CD14-positive monocyte (primary cell): ENCODE measurements around the gene RAPGEF5. TPM values are rescaled to one million over a fixed set of nuclear protein-coding genes. Genes with fewer than 3 reads are reported as not detected.

Source experiments
- DNase-seq, 3 donors: peaks; one replicate each; pipeline ENCODE4 v3.0.0-alpha.2; 2011 to 2022
- H2AFZ ChIP-seq: 2 replicates; pipeline ENCODE4 v1.6.0; 2012; ENCODE audit warnings: mild to moderate bottlenecking, low read depth, low read length, inconsistent platforms; ENCODE audit not compliant: insufficient read depth, poor library complexity, severe bottlenecking
- H3K27ac ChIP-seq, 2 donors: 1 replicate in 1 of 2; 2 replicates in 1 of 2; pipeline ENCODE4 v1.5.1; 2012 to 2013; ENCODE audit warnings: low read length in 2 of 2, control low read depth in 1 of 2, inconsistent platforms in 1 of 2, low read depth in 1 of 2, mild to moderate bottlenecking in 1 of 2
- H3K27me3 ChIP-seq, 2 donors: one replicate each; pipeline versions ENCODE4 v1.6.0 to v1.6.1; 2011 to 2013; ENCODE audit warnings: low read length in 2 of 2; ENCODE audit not compliant: control insufficient read depth in 2 of 2, insufficient read depth in 2 of 2
- H3K36me3 ChIP-seq, 2 donors: replicated peaks in 1 of 2; 1 replicate in 1 of 2; 2 replicates in 1 of 2; pipeline versions ENCODE4 v1.5.1 to v1.6.1; 2012 to 2013; ENCODE audit warnings: low read length in 2 of 2, control low read depth in 1 of 2, inconsistent platforms in 1 of 2, mild to moderate bottlenecking in 1 of 2; ENCODE audit not compliant: insufficient read depth in 2 of 2, control insufficient read depth in 1 of 2
- H3K4me1 ChIP-seq, 2 donors: 1 replicate in 1 of 2; 2 replicates in 1 of 2; pipeline versions ENCODE4 v1.5.1 to v1.6.1; 2012 to 2013; ENCODE audit warnings: low read length in 2 of 2, control low read depth in 1 of 2, inconsistent platforms in 1 of 2, mild to moderate bottlenecking in 1 of 2, moderate library complexity in 1 of 2; ENCODE audit not compliant: insufficient read depth in 2 of 2, control insufficient read depth in 1 of 2
- H3K4me2 ChIP-seq: replicated peaks from 2 replicates; pipeline ENCODE3; 2012; ENCODE audit warnings: low read length, moderate library complexity, mild to moderate bottlenecking; ENCODE audit not compliant: poor library complexity, severe bottlenecking; ENCODE audit errors: extremely low read depth
- H3K4me3 ChIP-seq, 3 experiments: fragments of 200-600 bp in 1 of 3; sonication (generic) in 1 of 3; replicated peaks in 1 of 3; 1 replicate in 2 of 3; 2 replicates in 1 of 3; pipeline ENCODE4 v1.5.1; 2011 to 2013; ENCODE audit warnings: low read length in 3 of 3, mild to moderate bottlenecking in 3 of 3, control low read depth in 2 of 3, low read depth in 2 of 3, inconsistent platforms in 1 of 3, moderate library complexity in 1 of 3
- H3K79me2 ChIP-seq: 2 replicates; pipeline ENCODE4 v1.6.0; 2012; ENCODE audit warnings: mild to moderate bottlenecking, control low read depth, inconsistent platforms, low read length, moderate library complexity; ENCODE audit not compliant: insufficient read depth
- H3K9ac ChIP-seq: 2 replicates; pipeline ENCODE4 v1.6.0; 2017; ENCODE audit warnings: low read length, mild to moderate bottlenecking; ENCODE audit not compliant: insufficient read depth, poor library complexity, severe bottlenecking
- H3K9me3 ChIP-seq, 2 donors: replicated peaks in 1 of 2; 1 replicate in 1 of 2; 2 replicates in 1 of 2; pipeline versions ENCODE4 v1.5.1 to v1.6.1; 2012 to 2013; ENCODE audit warnings: low read length in 2 of 2, control low read depth in 1 of 2; ENCODE audit not compliant: control insufficient read depth in 1 of 2, insufficient read depth in 1 of 2
- H4K20me1 ChIP-seq: 2 replicates; pipeline ENCODE4 v1.6.0; 2012; ENCODE audit warnings: mild to moderate bottlenecking, low read length, control low read depth, moderate library complexity; ENCODE audit not compliant: insufficient read depth
- H3K27ac Mint-ChIP-seq, 7 donors: one replicate each; pipeline ENCODE4 v1.8.0; 2020; ENCODE audit warnings: mild to moderate bottlenecking in 7 of 7, mixed read lengths in 7 of 7, moderate library complexity in 6 of 7, inconsistent platforms in 2 of 7
- H3K27me3 Mint-ChIP-seq, 3 donors: one replicate each; pipeline ENCODE4 v1.8.0; 2021 to 2022; ENCODE audit warnings: low read depth in 3 of 3, mild to moderate bottlenecking in 3 of 3, mixed read lengths in 3 of 3, moderate library complexity in 3 of 3, inconsistent platforms in 1 of 3
- H3K36me3 Mint-ChIP-seq, 2 donors: one replicate each; pipeline ENCODE4 v1.8.0; 2020; ENCODE audit warnings: mixed read lengths in 2 of 2, inconsistent platforms in 1 of 2, mild to moderate bottlenecking in 1 of 2
- H3K4me1 Mint-ChIP-seq: one replicate; pipeline ENCODE4 v1.8.0; 2020; ENCODE audit warnings: mild to moderate bottlenecking, mixed read lengths
- H3K4me3 Mint-ChIP-seq, 2 donors: one replicate each; pipeline ENCODE4 v1.8.0; 2020; ENCODE audit warnings: mild to moderate bottlenecking in 2 of 2, mixed read lengths in 2 of 2, moderate library complexity in 1 of 2
- H3K9me3 Mint-ChIP-seq, 7 donors: one replicate each; pipeline ENCODE4 v1.8.0; 2020 to 2022; ENCODE audit warnings: mixed read lengths in 7 of 7, mild to moderate bottlenecking in 6 of 7, moderate library complexity in 6 of 7, inconsistent platforms in 2 of 7
- WGBS: methylation state at CpG from one replicate; pipeline ENCODE4 v1.1.5; 2013; ENCODE audit warnings: missing lambda C conversion rate; ENCODE audit not compliant: insufficient coverage; 5-methylcytosine and 5-hydroxymethylcytosine counted together
- intact Hi-C, 2 donors: fragments of 100-400 bp; cut with micrococcal nuclease; formaldehyde crosslinking; loops; one replicate each; pipeline versions ENCODE4 v1.15.0 to v1.15.1; 2023
- polyA plus RNA-seq, 3 donors: library from polyadenylated mRNA; depleted of rRNA in 1 of 3; unstranded in 2 of 3; stranded (reverse) in 1 of 3; fragments of 300-500 nt in 2 of 3; fragments of >200 nt in 1 of 3; fragmentation: Illumina TruSeq in 2 of 3; gene quantifications; 1 replicate in 2 of 3; 2 replicates in 1 of 3; pipeline ENCODE4 v1.2.3, GENCODE V29; 2012 to 2021
- TF ChIP-seq, protein P1 (sequence below): fragments of 200-600 bp; IDR thresholded peaks from one replicate; pipeline ENCODE4 v1.8.0; 2022; ENCODE audit warnings: antibody characterized with exemption, mild to moderate bottlenecking

The RAPGEF5 gene
- polyA plus RNA-seq, 3 donors = not detected

DNA sequence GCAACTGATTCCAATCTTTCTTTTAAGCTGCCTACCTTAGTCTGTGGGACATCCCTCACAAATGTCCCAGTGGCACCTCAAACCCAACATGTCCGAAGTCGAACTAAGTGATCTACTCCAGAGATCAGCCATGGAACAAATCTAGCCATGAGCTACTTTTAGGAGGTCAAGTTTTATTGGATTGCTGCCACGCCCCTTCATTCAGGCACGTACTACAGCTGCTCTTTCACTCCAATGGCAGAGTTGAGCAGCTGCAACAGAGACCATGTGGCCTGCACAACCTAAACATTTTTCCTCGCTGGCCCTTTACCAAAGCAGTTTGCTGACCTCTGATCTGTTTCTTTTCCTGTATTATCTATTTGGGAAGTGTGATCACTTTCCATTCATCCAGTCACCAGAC is 218.8 kb downstream of the RAPGEF5 start:
- WGBS = 86% methylated on average over 4 of the region's 5 CpGs
- DNase-seq = no peak

DNA sequence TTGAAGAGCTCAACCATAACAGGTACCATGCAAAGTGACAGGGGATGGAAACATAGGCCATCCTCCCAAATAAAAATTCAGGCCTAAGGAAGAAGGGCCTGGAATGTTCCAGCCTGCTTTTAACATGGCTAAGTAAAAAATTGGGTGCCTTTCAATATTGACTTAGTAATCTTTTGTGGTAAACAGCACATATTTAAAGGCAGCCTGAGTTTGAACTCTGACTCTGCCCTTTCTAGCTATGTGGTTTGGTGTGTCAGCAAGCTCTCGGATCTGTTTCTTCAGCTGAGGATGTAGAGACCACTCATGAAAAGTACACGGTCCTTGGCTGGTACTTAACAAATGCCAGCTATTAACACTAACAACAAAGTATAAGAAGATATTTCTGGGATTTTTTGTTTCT is 219.5 kb downstream of the RAPGEF5 start:
- peaks cover 0 to 2% (median 0%) of the 10 kb centered on the region in 7 donors for H3K9me3 Mint-ChIP-seq
- WGBS = 100% methylated on average over 1 of the region's 2 CpGs
- Histone ChIP-seq H3K79me2 (no peaks in the 10 kb centered on the region), H3K4me2 (no peak overlapping the region), H3K9ac (no peak overlapping the region), H3K36me3 (no peaks in the 10 kb centered on the region), H3K27ac (no peak overlapping the region), H2AFZ (no peak overlapping the region), H4K20me1 (no peaks in the 10 kb centered on the region), H3K27me3 (no peaks in the 10 kb centered on the region), H3K4me3 (no peak overlapping the region), H3K9me3 (no peaks in the 10 kb centered on the region), H3K4me1 (no peaks in the 10 kb centered on the region)
- intact Hi-C loops = no loop called here
- TF ChIP-seq, protein P1, sequence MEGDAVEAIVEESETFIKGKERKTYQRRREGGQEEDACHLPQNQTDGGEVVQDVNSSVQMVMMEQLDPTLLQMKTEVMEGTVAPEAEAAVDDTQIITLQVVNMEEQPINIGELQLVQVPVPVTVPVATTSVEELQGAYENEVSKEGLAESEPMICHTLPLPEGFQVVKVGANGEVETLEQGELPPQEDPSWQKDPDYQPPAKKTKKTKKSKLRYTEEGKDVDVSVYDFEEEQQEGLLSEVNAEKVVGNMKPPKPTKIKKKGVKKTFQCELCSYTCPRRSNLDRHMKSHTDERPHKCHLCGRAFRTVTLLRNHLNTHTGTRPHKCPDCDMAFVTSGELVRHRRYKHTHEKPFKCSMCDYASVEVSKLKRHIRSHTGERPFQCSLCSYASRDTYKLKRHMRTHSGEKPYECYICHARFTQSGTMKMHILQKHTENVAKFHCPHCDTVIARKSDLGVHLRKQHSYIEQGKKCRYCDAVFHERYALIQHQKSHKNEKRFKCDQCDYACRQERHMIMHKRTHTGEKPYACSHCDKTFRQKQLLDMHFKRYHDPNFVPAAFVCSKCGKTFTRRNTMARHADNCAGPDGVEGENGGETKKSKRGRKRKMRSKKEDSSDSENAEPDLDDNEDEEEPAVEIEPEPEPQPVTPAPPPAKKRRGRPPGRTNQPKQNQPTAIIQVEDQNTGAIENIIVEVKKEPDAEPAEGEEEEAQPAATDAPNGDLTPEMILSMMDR = no peak
- H3K36me3 Mint-ChIP-seq = no peaks in the 10 kb centered on the region
- no peak overlapping the region for H3K27ac Mint-ChIP-seq
- DNase-seq = no peak
- H3K4me1 Mint-ChIP-seq = no peaks in the 10 kb centered on the region
- peaks cover 0 to 3% (median 0%) of the 10 kb centered on the region in 3 donors for H3K27me3 Mint-ChIP-seq
- H3K4me3 Mint-ChIP-seq = no peak overlapping the region

More for the DNA sequence above, 218.8 kb downstream of the RAPGEF5 start:
- no peaks in the 10 kb centered on the region for H3K36me3 Mint-ChIP-seq
- no peak overlapping the region for H2AFZ ChIP-seq
- H3K4me3 ChIP-seq = no peak overlapping the region
- no peak overlapping the region for H3K27ac ChIP-seq
- H3K4me1 ChIP-seq = no peaks in the 10 kb centered on the region
- H3K36me3 ChIP-seq = no peaks in the 10 kb centered on the region
- peaks cover 0 to 2% (median 0%) of the 10 kb centered on the region in 7 donors for H3K9me3 Mint-ChIP-seq
- H3K4me2 ChIP-seq = no peak overlapping the region
- no peak overlapping the region for H3K4me3 Mint-ChIP-seq
- H3K9ac ChIP-seq = no peak overlapping the region
- no peak overlapping the region for H3K27ac Mint-ChIP-seq
- H3K9me3 ChIP-seq = no peaks in the 10 kb centered on the region
- H3K4me1 Mint-ChIP-seq = no peaks in the 10 kb centered on the region
- peaks cover 0 to 2% (median 0%) of the 10 kb centered on the region in 3 donors for H3K27me3 Mint-ChIP-seq
- TF ChIP-seq, protein P1 = no peak
- no peaks in the 10 kb centered on the region for H3K27me3 ChIP-seq
- H4K20me1 ChIP-seq = no peaks in the 10 kb centered on the region
- no peaks in the 10 kb centered on the region for H3K79me2 ChIP-seq
- intact Hi-C loops = no loop called here
